NB4 (cell line): ENCODE data around the gene GNG3.

Source experiments
- POLR2A ChIP-seq: IDR thresholded peaks from 2 replicates; pipeline ENCODE4 v1.6.1; 2011; ENCODE audit warnings: mild to moderate bottlenecking; ENCODE audit not compliant: insufficient read length; ENCODE audit errors: extremely low read depth
- TF ChIP-seq, protein P1 (sequence below): IDR thresholded peaks from one replicate; pipeline ENCODE4 v1.5.1; 2012; ENCODE audit warnings: low read depth, low read length
- TF ChIP-seq, protein P2 (sequence below): IDR thresholded peaks from 2 replicates; pipeline ENCODE4 v1.6.1; 2011; ENCODE audit warnings: low read depth, low read length

DNA sequence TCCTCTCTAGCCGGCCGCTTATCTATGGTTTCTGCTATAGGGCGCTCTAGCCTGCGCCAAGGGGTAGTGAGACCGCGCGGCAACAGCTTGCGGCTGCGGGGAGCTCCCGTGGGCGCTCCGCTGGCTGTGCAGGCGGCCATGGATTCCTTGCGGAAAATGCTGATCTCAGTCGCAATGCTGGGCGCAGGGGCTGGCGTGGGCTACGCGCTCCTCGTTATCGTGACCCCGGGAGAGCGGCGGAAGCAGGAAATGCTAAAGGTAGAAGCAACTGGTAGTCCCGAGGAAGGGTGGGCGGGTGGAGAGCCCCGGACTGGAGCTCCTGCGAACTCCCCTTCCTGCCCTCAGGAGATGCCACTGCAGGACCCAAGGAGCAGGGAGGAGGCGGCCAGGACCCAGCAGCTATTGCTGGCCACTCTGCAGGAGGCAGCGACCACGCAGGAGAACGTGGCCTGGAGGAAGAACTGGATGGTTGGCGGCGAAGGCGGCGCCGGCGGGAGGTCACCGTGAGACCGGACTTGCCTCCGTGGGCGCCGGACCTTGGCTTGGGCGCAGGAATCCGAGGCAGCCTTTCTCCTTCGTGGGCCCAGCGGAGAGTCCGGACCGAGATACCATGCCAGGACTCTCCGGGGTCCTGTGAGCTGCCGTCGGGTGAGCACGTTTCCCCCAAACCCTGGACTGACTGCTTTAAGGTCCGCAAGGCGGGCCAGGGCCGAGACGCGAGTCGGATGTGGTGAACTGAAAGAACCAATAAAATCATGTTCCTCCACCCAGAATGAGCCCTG lies 35.7 kb upstream of the GNG3 start, which contains the start of the genes LBHD1 and UQCC3:
- TF ChIP-seq POLR2A: peak; percentile 97
- TF ChIP-seq, protein P1, sequence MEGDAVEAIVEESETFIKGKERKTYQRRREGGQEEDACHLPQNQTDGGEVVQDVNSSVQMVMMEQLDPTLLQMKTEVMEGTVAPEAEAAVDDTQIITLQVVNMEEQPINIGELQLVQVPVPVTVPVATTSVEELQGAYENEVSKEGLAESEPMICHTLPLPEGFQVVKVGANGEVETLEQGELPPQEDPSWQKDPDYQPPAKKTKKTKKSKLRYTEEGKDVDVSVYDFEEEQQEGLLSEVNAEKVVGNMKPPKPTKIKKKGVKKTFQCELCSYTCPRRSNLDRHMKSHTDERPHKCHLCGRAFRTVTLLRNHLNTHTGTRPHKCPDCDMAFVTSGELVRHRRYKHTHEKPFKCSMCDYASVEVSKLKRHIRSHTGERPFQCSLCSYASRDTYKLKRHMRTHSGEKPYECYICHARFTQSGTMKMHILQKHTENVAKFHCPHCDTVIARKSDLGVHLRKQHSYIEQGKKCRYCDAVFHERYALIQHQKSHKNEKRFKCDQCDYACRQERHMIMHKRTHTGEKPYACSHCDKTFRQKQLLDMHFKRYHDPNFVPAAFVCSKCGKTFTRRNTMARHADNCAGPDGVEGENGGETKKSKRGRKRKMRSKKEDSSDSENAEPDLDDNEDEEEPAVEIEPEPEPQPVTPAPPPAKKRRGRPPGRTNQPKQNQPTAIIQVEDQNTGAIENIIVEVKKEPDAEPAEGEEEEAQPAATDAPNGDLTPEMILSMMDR: no peak
- TF ChIP-seq, protein P2, sequence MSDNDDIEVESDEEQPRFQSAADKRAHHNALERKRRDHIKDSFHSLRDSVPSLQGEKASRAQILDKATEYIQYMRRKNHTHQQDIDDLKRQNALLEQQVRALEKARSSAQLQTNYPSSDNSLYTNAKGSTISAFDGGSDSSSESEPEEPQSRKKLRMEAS: peak; percentile 93
